DOHH2 (cell line): ENCODE results near the gene ZNF536.

Experiments used
- EZH2phosphoT487 ChIP-seq: fragments of 200-600 bp; sonication (generic); IDR thresholded peaks from 2 replicates; pipeline ENCODE4 v1.6.1; 2017; ENCODE audit warnings: borderline replicate concordance, mild to moderate bottlenecking, antibody characterized with exemption, low read length, moderate library complexity, mixed read lengths
- TF ChIP-seq, protein P1 (sequence below): fragments of 200-600 bp; sonication (generic); IDR thresholded peaks from one replicate; pipeline ENCODE4 v1.5.1; 2014; ENCODE audit warnings: antibody characterized with exemption, mild to moderate bottlenecking, low read depth, low read length; ENCODE audit not compliant: poor library complexity, severe bottlenecking

DNA sequence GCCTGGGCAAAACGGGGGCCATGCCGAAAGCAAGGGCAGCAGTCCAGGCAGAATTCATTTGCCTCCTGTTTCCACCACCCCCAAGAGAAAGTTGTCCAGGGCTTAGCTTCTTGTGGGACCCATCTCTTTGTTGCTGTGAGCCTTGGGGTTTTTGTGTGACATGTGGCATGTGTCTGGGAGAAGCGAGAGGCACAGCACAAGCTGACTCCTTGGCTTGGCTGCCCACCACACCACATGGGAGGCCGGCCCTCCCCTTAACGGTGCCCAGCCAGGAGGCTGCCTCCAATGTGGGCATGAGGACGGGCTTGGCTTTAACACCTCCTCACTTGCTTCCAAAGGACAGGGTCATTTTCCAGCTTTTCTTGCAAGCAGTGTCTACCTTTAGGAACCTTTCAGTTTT, 81.6 kb downstream of the ZNF536 start:
- TF ChIP-seq, protein P1, sequence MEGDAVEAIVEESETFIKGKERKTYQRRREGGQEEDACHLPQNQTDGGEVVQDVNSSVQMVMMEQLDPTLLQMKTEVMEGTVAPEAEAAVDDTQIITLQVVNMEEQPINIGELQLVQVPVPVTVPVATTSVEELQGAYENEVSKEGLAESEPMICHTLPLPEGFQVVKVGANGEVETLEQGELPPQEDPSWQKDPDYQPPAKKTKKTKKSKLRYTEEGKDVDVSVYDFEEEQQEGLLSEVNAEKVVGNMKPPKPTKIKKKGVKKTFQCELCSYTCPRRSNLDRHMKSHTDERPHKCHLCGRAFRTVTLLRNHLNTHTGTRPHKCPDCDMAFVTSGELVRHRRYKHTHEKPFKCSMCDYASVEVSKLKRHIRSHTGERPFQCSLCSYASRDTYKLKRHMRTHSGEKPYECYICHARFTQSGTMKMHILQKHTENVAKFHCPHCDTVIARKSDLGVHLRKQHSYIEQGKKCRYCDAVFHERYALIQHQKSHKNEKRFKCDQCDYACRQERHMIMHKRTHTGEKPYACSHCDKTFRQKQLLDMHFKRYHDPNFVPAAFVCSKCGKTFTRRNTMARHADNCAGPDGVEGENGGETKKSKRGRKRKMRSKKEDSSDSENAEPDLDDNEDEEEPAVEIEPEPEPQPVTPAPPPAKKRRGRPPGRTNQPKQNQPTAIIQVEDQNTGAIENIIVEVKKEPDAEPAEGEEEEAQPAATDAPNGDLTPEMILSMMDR = no peak
- TF ChIP-seq EZH2phosphoT487 = no peak
